H9 (cell line): Measurements from ENCODE around the gene SLC25A41. TPM values are rescaled to one million over a fixed set of nuclear protein-coding genes. Genes with fewer than 3 reads are reported as not detected.

Experiments
- DNase-seq: peaks from one replicate; pipeline ENCODE4 v3.0.0-alpha.2; 2017
- H2AFZ ChIP-seq: one replicate; pipeline ENCODE4 v1.6.1; 2013; ENCODE audit warnings: mild to moderate bottlenecking, low read length, control low read depth, moderate library complexity
- H2AK5ac ChIP-seq: 2 replicates; pipeline ENCODE4 v1.6.1; 2013; ENCODE audit warnings: low read length, control low read depth, mixed read lengths; ENCODE audit not compliant: insufficient read length
- H2BK120ac ChIP-seq: one replicate; pipeline ENCODE4 v1.6.1; 2013; ENCODE audit warnings: low read depth, mild to moderate bottlenecking, low read length, control low read depth, inconsistent platforms; ENCODE audit not compliant: poor library complexity, severe bottlenecking
- H2BK12ac ChIP-seq: 2 replicates; pipeline ENCODE4 v1.6.1; 2013; ENCODE audit warnings: low read length, control low read depth, mixed read lengths, low read depth; ENCODE audit not compliant: insufficient read length
- H2BK15ac ChIP-seq: 2 replicates; pipeline ENCODE4 v1.6.1; 2013; ENCODE audit warnings: low read depth, low read length, control low read depth
- H2BK20ac ChIP-seq: one replicate; pipeline ENCODE4 v1.6.1; 2013; ENCODE audit warnings: low read depth, mild to moderate bottlenecking, low read length, control low read depth, inconsistent platforms; ENCODE audit not compliant: poor library complexity, severe bottlenecking
- H2BK5ac ChIP-seq: 2 replicates; pipeline ENCODE4 v1.6.1; 2013; ENCODE audit warnings: low read length, control low read depth, mixed read lengths; ENCODE audit not compliant: insufficient read length
- H3K14ac ChIP-seq: 2 replicates; pipeline ENCODE4 v1.6.1; 2013; ENCODE audit warnings: low read length, control low read depth; ENCODE audit not compliant: insufficient read depth
- H3K18ac ChIP-seq: 2 replicates; pipeline ENCODE4 v1.6.1; 2013; ENCODE audit warnings: low read depth, mild to moderate bottlenecking, mixed read lengths, low read length, control low read depth; ENCODE audit not compliant: insufficient read length
- H3K23ac ChIP-seq: 2 replicates; pipeline ENCODE4 v1.6.1; 2013; ENCODE audit warnings: low read length, control low read depth, mixed read lengths, low read depth; ENCODE audit not compliant: insufficient read length
- H3K23me2 ChIP-seq: 2 replicates; pipeline ENCODE4 v1.6.1; 2013; ENCODE audit warnings: low read depth, mild to moderate bottlenecking, mixed read lengths, low read length, control low read depth; ENCODE audit not compliant: insufficient read length, poor library complexity, severe bottlenecking
- H3K27ac ChIP-seq: 2 replicates; pipeline ENCODE4 v1.5.1; 2013; ENCODE audit warnings: low read length, control low read depth, mixed read lengths, low read depth; ENCODE audit not compliant: insufficient read length
- H3K27me3 ChIP-seq: 2 replicates; pipeline ENCODE4 v1.6.1; 2013; ENCODE audit warnings: low read length, control low read depth, inconsistent platforms; ENCODE audit not compliant: insufficient read depth
- H3K4ac ChIP-seq: 2 replicates; pipeline ENCODE4 v1.6.1; 2013; ENCODE audit warnings: low read depth, mild to moderate bottlenecking, control low read depth, inconsistent platforms, low read length, moderate library complexity
- H3K4me1 ChIP-seq: 2 replicates; pipeline ENCODE4 v1.6.1; 2013; ENCODE audit warnings: low read length, control low read depth, inconsistent platforms; ENCODE audit not compliant: insufficient read depth
- H3K4me2 ChIP-seq: 2 replicates; pipeline ENCODE4 v1.6.1; 2013; ENCODE audit warnings: low read length, control low read depth, mixed read lengths; ENCODE audit not compliant: insufficient read length, insufficient read depth
- H3K56ac ChIP-seq: 2 replicates; pipeline ENCODE4 v1.6.1; 2013; ENCODE audit warnings: low read depth, mild to moderate bottlenecking, mixed read lengths, low read length, control low read depth; ENCODE audit not compliant: insufficient read length
- H3K79me1 ChIP-seq: 2 replicates; pipeline ENCODE4 v1.6.1; 2013; ENCODE audit warnings: low read depth, mild to moderate bottlenecking, moderate library complexity, low read length, control low read depth, inconsistent platforms; ENCODE audit not compliant: insufficient read depth, poor library complexity, severe bottlenecking
- H3K79me2 ChIP-seq: 2 replicates; pipeline ENCODE4 v1.6.1; 2013; ENCODE audit warnings: low read length, control low read depth, inconsistent platforms; ENCODE audit not compliant: insufficient read depth
- H3K9ac ChIP-seq: 2 replicates; pipeline ENCODE4 v1.6.1; 2013; ENCODE audit warnings: low read length, control low read depth, mixed read lengths; ENCODE audit not compliant: insufficient read length; ENCODE audit errors: extremely low read depth
- H3K9me3 ChIP-seq: one replicate; pipeline ENCODE4 v1.6.1; 2013; ENCODE audit warnings: low read depth, low read length, inconsistent platforms; ENCODE audit not compliant: control insufficient read depth
- H3T11ph ChIP-seq: one replicate; pipeline ENCODE4 v1.6.1; 2013; ENCODE audit warnings: mild to moderate bottlenecking, low read length, control low read depth, inconsistent platforms
- H4K20me1 ChIP-seq: one replicate; pipeline ENCODE4 v1.6.1; 2013; ENCODE audit not compliant: control insufficient read depth, insufficient read length, insufficient read depth
- H4K5ac ChIP-seq: 2 replicates; pipeline ENCODE4 v1.6.1; 2013; ENCODE audit warnings: low read depth, mild to moderate bottlenecking, mixed read lengths, low read length, control low read depth; ENCODE audit not compliant: insufficient read length
- H4K8ac ChIP-seq: replicated peaks from 2 replicates; pipeline ENCODE4 v1.6.1; 2013; ENCODE audit warnings: low read length, control low read depth, mixed read lengths, low read depth; ENCODE audit not compliant: insufficient read length
- H4K91ac ChIP-seq: 2 replicates; pipeline ENCODE4 v1.6.1; 2013; ENCODE audit warnings: low read depth, mild to moderate bottlenecking, moderate library complexity, mixed read lengths, low read length, control low read depth; ENCODE audit not compliant: insufficient read length
- H3K27ac Mint-ChIP-seq, 3 experiments: 2 replicates in 2 of 3; 3 replicates in 1 of 3; pipeline ENCODE4 v1.8.0; 2020 to 2021; ENCODE audit warnings: mixed read lengths in 3 of 3, mild to moderate bottlenecking in 1 of 3, moderate library complexity in 1 of 3
- H3K27me3 Mint-ChIP-seq: 2 replicates; pipeline ENCODE4 v1.8.0; 2021; ENCODE audit warnings: low read depth, mild to moderate bottlenecking, moderate library complexity, mixed read lengths
- H3K36me3 Mint-ChIP-seq, 3 experiments: 2 replicates in 2 of 3; 3 replicates in 1 of 3; pipeline ENCODE4 v1.8.0; 2020 to 2021; ENCODE audit warnings: low read depth in 3 of 3, mixed read lengths in 3 of 3; ENCODE audit not compliant: insufficient read depth in 1 of 3
- H3K4me1 Mint-ChIP-seq, 2 experiments: 2 replicates each; pipeline ENCODE4 v1.8.0; 2020; ENCODE audit warnings: mixed read lengths in 2 of 2
- H3K4me3 Mint-ChIP-seq, 2 experiments: 2 replicates in 1 of 2; 3 replicates in 1 of 2; pipeline ENCODE4 v1.8.0; 2020 to 2021; ENCODE audit warnings: mild to moderate bottlenecking in 2 of 2, mixed read lengths in 2 of 2, moderate library complexity in 1 of 2
- H3K9me3 Mint-ChIP-seq, 2 experiments: 2 replicates in 1 of 2; 3 replicates in 1 of 2; pipeline ENCODE4 v1.8.0; 2020; ENCODE audit warnings: mild to moderate bottlenecking in 2 of 2, mixed read lengths in 2 of 2, moderate library complexity in 1 of 2
- WGBS: extraction: QIAGEN DNeasy Blood & Tissue Kit; methylation state at CpG from one replicate; pipeline ENCODE4 v1.1.7; 2013; ENCODE audit warnings: missing lambda C conversion rate, low lambda C conversion rate, mixed read lengths; ENCODE audit not compliant: insufficient read length; ENCODE audit errors: extremely low coverage; 5-methylcytosine and 5-hydroxymethylcytosine counted together
- total RNA-seq: library from RNA; stranded (reverse); gene quantifications from 2 replicates; pipeline ENCODE4 v1.2.1, GENCODE V29; 2021
- TF ChIP-seq, protein P1 (sequence below): fragments of 200-600 bp; sonication (generic); conservative IDR thresholded peaks from 3 replicates; pipeline ENCODE4 v1.8.0; 2021; ENCODE audit warnings: antibody characterized with exemption, mild to moderate bottlenecking

SLC25A41 gene
- total RNA-seq, 1 experiment from 2014 or later: 0.20 TPM

GRCh38 chr19:6421075-6422014 is 12.2 kb downstream of the SLC25A41 start:
- Histone ChIP-seq H2AFZ (no peak overlapping the region), H3K4ac (no peak overlapping the region), H3K23me2 (peaks cover 4% of the 10 kb centered on the region), H3K14ac (no peak overlapping the region), H2BK120ac (no peak overlapping the region), H4K91ac (no peak overlapping the region), H2BK12ac (no peak overlapping the region), H3T11ph (no peak overlapping the region), H3K79me2 (peaks cover 44% of the 10 kb centered on the region), H3K4me1 (no peaks in the 10 kb centered on the region), H3K27ac (no peak overlapping the region), H4K5ac (no peak overlapping the region), H3K27me3 (no peaks in the 10 kb centered on the region), H3K9ac (no peak overlapping the region), H2BK5ac (no peak overlapping the region), H3K18ac (no peak overlapping the region), H3K9me3 (no peaks in the 10 kb centered on the region), H4K8ac (no peak overlapping the region), H3K79me1 (peaks cover 7% of the 10 kb centered on the region), H2BK15ac (no peak overlapping the region), H2AK5ac (no peak overlapping the region), H3K56ac (no peak overlapping the region), H4K20me1 (no peaks in the 10 kb centered on the region), H2BK20ac (no peak overlapping the region), H3K4me2 (no peak overlapping the region), H3K23ac (no peak overlapping the region)
- TF ChIP-seq, protein P1, sequence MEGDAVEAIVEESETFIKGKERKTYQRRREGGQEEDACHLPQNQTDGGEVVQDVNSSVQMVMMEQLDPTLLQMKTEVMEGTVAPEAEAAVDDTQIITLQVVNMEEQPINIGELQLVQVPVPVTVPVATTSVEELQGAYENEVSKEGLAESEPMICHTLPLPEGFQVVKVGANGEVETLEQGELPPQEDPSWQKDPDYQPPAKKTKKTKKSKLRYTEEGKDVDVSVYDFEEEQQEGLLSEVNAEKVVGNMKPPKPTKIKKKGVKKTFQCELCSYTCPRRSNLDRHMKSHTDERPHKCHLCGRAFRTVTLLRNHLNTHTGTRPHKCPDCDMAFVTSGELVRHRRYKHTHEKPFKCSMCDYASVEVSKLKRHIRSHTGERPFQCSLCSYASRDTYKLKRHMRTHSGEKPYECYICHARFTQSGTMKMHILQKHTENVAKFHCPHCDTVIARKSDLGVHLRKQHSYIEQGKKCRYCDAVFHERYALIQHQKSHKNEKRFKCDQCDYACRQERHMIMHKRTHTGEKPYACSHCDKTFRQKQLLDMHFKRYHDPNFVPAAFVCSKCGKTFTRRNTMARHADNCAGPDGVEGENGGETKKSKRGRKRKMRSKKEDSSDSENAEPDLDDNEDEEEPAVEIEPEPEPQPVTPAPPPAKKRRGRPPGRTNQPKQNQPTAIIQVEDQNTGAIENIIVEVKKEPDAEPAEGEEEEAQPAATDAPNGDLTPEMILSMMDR: no peak
- Mint-ChIP-seq H3K4me1 (peaks cover 10 to 15% of the 10 kb centered on the region in 2 experiments), H3K36me3 (peaks cover 43 to 79% (median 74%) of the 10 kb centered on the region in 3 experiments), H3K27ac (peak overlapping the region in 2 of 3 experiments; percentile 64 to 70; a peak in 2 of 7 replicates), H3K27me3 (peaks cover 4% of the 10 kb centered on the region; the same call in 1 of the 2 replicates), H3K9me3 (peaks cover 6 to 8% of the 10 kb centered on the region in 2 experiments), H3K4me3 (peak overlapping the region in 1 of 2 experiments; percentile 38; a peak in 1 of 5 replicates)
- DNase-seq: no peak
- no CpG with 5 or more reads among the region's 20 CpGs for WGBS
